Keratinocyte (primary cell): ENCODE measurements around the gene SATB2. TPM values are rescaled to one million over a fixed set of nuclear protein-coding genes. Genes with fewer than 3 reads are reported as not detected.

Experiments
- DNase-seq: peaks from one replicate; pipeline ENCODE4 v3.0.0-alpha.2; 2011; ENCODE audit warnings: low read depth, missing footprints, low spot score
- FAIRE-seq: peaks from 2 replicates; lab custom pipeline; 2011; peaks lifted over from hg19 to GRCh38; lab: Jason Lieb, UNC
- H2AFZ ChIP-seq: 2 replicates; pipeline ENCODE4 v1.6.0; 2012; ENCODE audit warnings: low read length, control low read depth, inconsistent platforms; ENCODE audit not compliant: control insufficient read depth
- H3K27ac ChIP-seq: 2 replicates; pipeline ENCODE4 v1.5.1; 2011; ENCODE audit warnings: low read length; ENCODE audit not compliant: control insufficient read depth, insufficient read depth
- H3K27me3 ChIP-seq: 3 replicates; pipeline ENCODE4 v1.6.0; 2011; ENCODE audit warnings: low read length; ENCODE audit not compliant: control insufficient read depth, insufficient read depth; ENCODE audit errors: extremely low read depth
- H3K36me3 ChIP-seq, 2 experiments: 2 replicates in 1 of 2; 3 replicates in 1 of 2; pipeline ENCODE4 v1.5.1; 2011; ENCODE audit warnings: low read length in 2 of 2, mild to moderate bottlenecking in 1 of 2; ENCODE audit not compliant: control insufficient read depth in 2 of 2, insufficient read depth in 2 of 2; ENCODE audit errors: extremely low read depth in 1 of 2
- H3K4me1 ChIP-seq: 3 replicates; pipeline ENCODE4 v1.5.1; 2011; ENCODE audit warnings: low read length; ENCODE audit not compliant: control insufficient read depth, insufficient read depth; ENCODE audit errors: extremely low read depth
- H3K4me2 ChIP-seq: 3 replicates; pipeline ENCODE4 v1.6.0; 2011; ENCODE audit warnings: low read depth, low read length; ENCODE audit not compliant: control insufficient read depth, insufficient read depth; ENCODE audit errors: extremely low read depth
- H3K4me3 ChIP-seq, 3 experiments: fragments of 200-600 bp in 1 of 3; sonication (generic) in 1 of 3; 2 replicates in 2 of 3; 3 replicates in 1 of 3; pipeline ENCODE4 v1.5.1; 2011 to 2016; ENCODE audit warnings: low read length in 3 of 3, mild to moderate bottlenecking in 3 of 3, control low read depth in 2 of 3, inconsistent platforms in 1 of 3, low read depth in 1 of 3, mixed read lengths in 1 of 3, mixed run types in 1 of 3, moderate library complexity in 1 of 3; ENCODE audit not compliant: control insufficient read depth in 2 of 3, insufficient read depth in 2 of 3; ENCODE audit errors: extremely low read depth in 1 of 3
- H3K79me2 ChIP-seq: 2 replicates; pipeline ENCODE4 v1.6.0; 2012; ENCODE audit warnings: low read length; ENCODE audit not compliant: control insufficient read depth, insufficient read depth
- H3K9ac ChIP-seq: 3 replicates; pipeline ENCODE4 v1.6.0; 2011; ENCODE audit warnings: low read length; ENCODE audit not compliant: control insufficient read depth, insufficient read depth; ENCODE audit errors: extremely low read depth
- H3K9me1 ChIP-seq: 3 replicates; pipeline ENCODE4 v1.6.0; 2011; ENCODE audit warnings: low read length; ENCODE audit not compliant: control insufficient read depth, insufficient read depth; ENCODE audit errors: extremely low read depth
- H3K9me3 ChIP-seq: 2 replicates; pipeline ENCODE4 v1.5.1; 2012; ENCODE audit warnings: low read depth, low read length; ENCODE audit not compliant: control insufficient read depth
- H4K20me1 ChIP-seq: 3 replicates; pipeline ENCODE4 v1.6.0; 2011; ENCODE audit warnings: low read length; ENCODE audit not compliant: control insufficient read depth, insufficient read depth; ENCODE audit errors: extremely low read depth
- CTCF ChIP-seq, 3 experiments: IDR thresholded peaks in 1 of 3; conservative IDR thresholded peaks in 1 of 3; optimal IDR thresholded peaks in 1 of 3; 2 replicates in 2 of 3; 3 replicates in 1 of 3; pipeline versions ENCODE3 to v1.5.1; 2011; ENCODE audit warnings: low read length in 3 of 3, mild to moderate bottlenecking in 3 of 3, moderate library complexity in 2 of 3, control low read depth in 1 of 3, inconsistent platforms in 1 of 3; ENCODE audit not compliant: insufficient read depth in 2 of 3; ENCODE audit errors: extremely low read depth in 1 of 3
- EZH2 ChIP-seq: IDR thresholded peaks from one replicate; pipeline ENCODE4 v1.6.1; 2012; ENCODE audit warnings: inconsistent platforms, mild to moderate bottlenecking, low read length, moderate library complexity
- dilution Hi-C: fragments of 300-500 bp; cut with MboI; formaldehyde crosslinking; loops from one replicate; pipeline ENCODE4 v1.7.0; 2020; ENCODE audit warnings: low sequenced_read_pairs; ENCODE audit not compliant: extremely low pct_ligation_motif_present
- polyA plus RNA-seq, 5 experiments: library from polyadenylated mRNA; depleted of rRNA in 3 of 5; stranded (reverse) in 3 of 5; stranded (forward) in 1 of 5; unstranded in 1 of 5; fragments of >200 nt; gene quantifications; 1 replicate in 1 of 5; 2 replicates in 3 of 5; 3 replicates in 1 of 5; pipeline versions ENCODE4 v1.2.1 to v1.2.3, GENCODE V29; 2011 to 2012; ENCODE audit warnings: missing spikeins in 2 of 5, low read depth in 1 of 5, low replicate concordance in 1 of 5

SATB2 gene
- polyA plus RNA-seq, 1 donor (not counting 4 experiments of a cell fraction or from before 2014, with no cell fraction given): 1.4 TPM

DNA sequence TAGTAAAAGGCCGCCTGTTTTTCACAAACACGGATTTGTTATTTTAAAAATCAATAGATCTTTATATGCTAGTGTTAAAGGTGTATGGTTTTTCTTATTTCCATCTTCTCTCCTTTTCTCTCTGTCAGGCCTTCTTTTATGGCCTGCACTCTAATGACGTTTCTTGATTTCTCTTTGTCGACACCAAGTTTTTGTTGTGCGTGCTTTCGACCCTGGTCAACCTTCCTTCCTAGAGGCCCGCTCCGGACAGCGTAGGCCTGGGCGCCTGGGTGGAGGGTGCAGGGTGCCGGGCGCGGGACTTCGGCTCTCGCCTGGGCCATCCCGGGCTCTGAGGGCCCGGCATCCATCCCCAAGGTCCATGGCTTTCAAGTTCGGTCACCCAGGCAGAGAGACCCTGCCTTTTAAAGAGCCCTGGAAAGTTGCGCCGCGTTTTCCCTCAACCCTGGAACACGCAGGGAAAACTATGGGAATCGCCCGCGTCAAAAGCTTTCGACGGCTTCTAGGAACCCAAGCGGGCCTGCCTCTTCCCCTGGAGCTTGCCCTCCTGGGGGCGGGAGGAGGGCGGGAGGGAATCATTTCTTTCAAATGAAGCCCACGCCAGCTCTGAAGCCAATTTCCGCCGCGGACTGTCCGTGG is 4.1 kb upstream of the SATB2 start:
- DNase-seq (no peak), FAIRE-seq (no peak)
- H4K20me1 ChIP-seq: no peaks in the 10 kb centered on the region
- no peaks in the 10 kb centered on the region for H3K79me2 ChIP-seq
- no peaks in the 10 kb centered on the region for H3K36me3 ChIP-seq
- H2AFZ ChIP-seq: no peak overlapping the region
- peaks cover 13% of the 10 kb centered on the region for H3K4me1 ChIP-seq
- H3K9me3 ChIP-seq: no peaks in the 10 kb centered on the region
- H3K27ac ChIP-seq: no peak overlapping the region
- H3K4me3 ChIP-seq: no peak overlapping the region
- H3K4me2 ChIP-seq: no peak overlapping the region
- peak; percentile 18 for TF ChIP-seq EZH2
- no peak for TF ChIP-seq CTCF (optimal IDR thresholded peaks at IDR 0.05 in 1 of 3, IDR thresholded peaks at IDR 0.05 in 1 of 3, conservative IDR thresholded peaks at IDR 0.05 in 1 of 3; ENCODE audit: extremely low read depth in 1 of 3, insufficient read depth in 2 of 3, low read length in 3 of 3)
- peaks cover 83% of the 10 kb centered on the region for H3K27me3 ChIP-seq
- H3K9me1 ChIP-seq: no peaks in the 10 kb centered on the region
- dilution Hi-C loops: no loop called here
- no peak overlapping the region for H3K9ac ChIP-seq

DNA sequence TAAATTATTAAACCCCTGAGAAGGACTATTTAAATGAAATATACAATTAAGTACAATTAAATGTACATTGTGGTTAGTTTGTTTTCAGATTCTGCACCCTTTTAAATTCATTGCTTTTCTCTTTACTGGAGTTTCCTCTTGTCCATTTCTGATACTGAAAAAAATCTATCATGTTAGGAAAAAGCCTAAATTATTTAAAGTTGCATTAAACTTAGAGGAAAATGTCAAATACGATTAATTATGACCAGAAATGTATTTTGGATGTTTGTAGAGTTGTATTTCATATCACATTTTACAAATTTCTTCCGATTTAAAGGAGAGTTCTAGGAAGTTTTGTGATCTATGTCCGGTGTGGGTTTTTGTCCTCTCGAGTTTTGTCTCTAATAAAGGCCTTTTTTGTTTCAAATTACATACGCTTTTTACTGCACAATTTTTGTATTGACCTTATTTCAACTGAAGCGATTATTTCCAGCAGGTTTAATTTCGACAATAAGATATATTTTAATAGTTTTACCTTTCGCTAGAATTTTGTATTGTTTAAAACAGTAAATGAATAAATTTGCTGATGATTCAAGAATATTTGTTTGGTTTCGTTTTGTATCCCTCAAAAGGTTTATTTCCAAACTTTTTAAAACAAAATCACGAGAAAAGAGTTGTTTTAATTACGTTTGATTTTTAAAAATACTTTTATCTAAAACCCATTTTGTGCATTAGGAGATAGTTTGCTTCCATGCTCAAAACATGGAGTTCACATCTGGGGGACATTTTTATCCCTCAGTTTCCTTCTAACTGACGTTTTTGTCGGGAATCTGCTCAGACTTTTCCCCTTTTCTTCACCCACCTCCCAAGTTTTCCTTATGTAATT is 3.3 kb upstream of the SATB2 start:
- peaks cover 16% of the 10 kb centered on the region for H3K4me1 ChIP-seq

More for the DNA sequence above, 3.3 kb upstream of the SATB2 start:
- DNase-seq (no peak), FAIRE-seq (no peak)
- peak overlapping the region in 1 of 3 experiments; percentile 84 for H3K4me3 ChIP-seq
- no peak overlapping the region for H3K4me2 ChIP-seq
- H3K9me1 ChIP-seq: no peaks in the 10 kb centered on the region
- no peak overlapping the region for H3K27ac ChIP-seq
- H3K9me3 ChIP-seq: no peaks in the 10 kb centered on the region
- no peaks in the 10 kb centered on the region for H3K79me2 ChIP-seq
- H2AFZ ChIP-seq: no peak overlapping the region
- H3K9ac ChIP-seq: no peak overlapping the region
- TF ChIP-seq CTCF (optimal IDR thresholded peaks at IDR 0.05 in 1 of 3, IDR thresholded peaks at IDR 0.05 in 1 of 3, conservative IDR thresholded peaks at IDR 0.05 in 1 of 3; ENCODE audit: extremely low read depth in 1 of 3, insufficient read depth in 2 of 3, low read length in 3 of 3): no peak
- TF ChIP-seq EZH2: peak; percentile 12
- H4K20me1 ChIP-seq: no peaks in the 10 kb centered on the region
- dilution Hi-C loops: no loop called here
- no peaks in the 10 kb centered on the region for H3K36me3 ChIP-seq
- peaks cover 83% of the 10 kb centered on the region for H3K27me3 ChIP-seq
